ENCODE results near the gene GRB2.
"Not testable (repeated sequence)": the region's sequence is repeated elsewhere in the genome, so short reads cannot be mapped to it uniquely, and the experiment has no call there.

Gene GRB2

GRCh38 chr17:75353176-75353575 lies 52.3 kb downstream of the GRB2 start:
- no peak for DNase-seq

DNA sequence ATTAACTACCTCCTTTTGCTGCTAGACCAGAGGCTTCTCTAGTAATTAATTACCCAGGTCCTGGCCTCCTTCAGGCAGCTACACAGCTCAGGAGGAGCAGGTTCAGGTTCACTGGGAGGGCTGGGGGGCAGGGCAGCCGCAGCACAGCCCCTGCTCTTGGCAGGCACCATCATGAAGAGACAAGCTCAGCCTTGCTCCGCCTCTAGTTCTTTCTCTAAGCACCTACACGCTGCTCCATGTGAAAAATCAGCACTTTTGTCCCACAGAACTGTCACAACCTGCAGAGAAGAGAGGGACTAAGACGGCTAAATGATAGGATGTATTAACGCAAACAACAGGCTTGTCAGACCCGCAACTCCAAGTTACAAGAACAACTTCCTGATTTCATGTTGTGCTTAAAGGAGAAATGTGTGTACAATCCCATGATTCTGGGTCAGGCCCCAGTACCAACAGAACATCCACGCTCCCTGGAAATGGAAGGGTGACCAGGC lies 53.4 kb downstream of the GRB2 start:
- DNase-seq: peak in 9 of 56 donors; percentile 11 to 47 (median 19)

DNA sequence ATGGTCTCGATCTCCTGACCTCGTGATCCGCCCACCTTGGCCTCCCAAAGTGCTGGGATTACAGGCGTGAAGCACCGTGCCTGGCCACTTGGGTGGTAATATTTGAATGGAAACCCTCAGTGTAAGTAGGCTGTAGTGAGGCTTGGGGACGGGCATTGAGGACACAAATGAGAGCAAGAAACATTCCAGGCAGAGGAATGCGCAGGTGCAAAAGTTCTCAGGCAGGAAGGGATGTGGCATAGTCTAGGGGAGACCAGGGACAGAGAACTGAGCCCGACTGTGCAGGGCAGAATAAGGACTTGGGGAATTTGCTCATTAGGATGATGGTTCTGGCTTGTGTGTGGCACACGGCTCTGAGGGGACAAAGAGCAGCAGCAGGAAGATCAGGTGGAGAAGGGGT lies 54.8 kb downstream of the GRB2 start:
- DNase-seq: no peak

DNA sequence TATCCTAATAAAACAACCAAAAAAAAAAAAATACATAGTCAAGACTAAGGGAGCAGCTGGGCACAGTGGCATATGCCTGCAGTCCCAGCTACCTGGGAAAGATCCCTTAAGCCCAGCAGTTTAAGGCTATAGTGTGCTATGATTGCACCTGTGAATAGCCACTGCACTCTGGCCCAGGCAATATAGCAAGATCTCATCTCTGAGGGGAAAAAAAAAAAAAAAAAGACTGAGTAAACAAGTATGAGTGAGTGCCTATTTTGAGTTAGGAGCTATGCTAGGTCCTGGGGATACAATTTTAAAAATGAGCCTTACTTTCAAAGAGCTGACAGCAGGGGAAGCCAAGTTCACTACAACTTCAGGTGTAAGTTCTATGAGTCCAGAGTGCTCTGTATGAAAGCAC lies 55.4 kb downstream of the GRB2 start:
- DNase-seq: no peak

DNA sequence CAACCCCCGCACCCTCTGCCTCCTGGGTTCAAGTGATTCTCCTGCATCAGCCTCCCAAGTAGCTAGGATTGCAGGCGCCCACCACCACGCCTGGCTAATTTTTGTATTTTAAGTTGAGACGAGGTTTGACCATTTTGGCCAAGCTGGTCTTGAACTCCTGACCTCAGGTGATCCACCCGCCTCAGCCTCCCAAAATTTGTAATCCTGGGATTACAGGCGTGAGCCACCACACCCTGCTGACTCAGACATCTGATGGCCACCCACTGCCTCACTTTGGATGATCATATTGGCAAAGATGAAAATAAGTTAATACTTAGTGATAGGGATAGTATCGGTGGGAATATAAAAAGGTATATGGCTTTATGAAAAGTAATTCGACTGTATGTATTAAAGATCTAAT lies 55.9 kb downstream of the GRB2 start:
- DNase-seq: no peak

- DNase-seq: no peak
These were observed 57.0 kb downstream of the GRB2 start for GRCh38 chr17:75348386-75349012.

DNA sequence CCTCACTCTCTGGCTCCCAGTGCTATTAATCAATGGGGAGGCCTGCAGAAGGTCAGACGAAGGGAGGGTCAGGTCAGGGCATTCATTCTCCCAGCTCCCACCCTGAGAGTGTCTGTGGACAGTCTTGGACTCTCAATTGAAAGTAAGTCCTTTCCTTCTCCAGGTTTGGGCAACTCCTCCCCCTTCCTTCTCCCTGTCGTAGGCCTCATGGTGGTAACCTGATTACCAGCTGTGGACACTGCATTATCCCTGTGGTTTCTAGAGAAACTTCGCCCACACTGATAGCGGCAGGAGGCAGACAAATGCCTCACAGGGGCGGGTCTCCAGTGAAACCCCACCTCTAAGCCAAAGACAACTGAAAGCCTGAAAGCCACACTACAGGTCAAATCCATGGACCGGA lies 58.6 kb downstream of the GRB2 start:
- DNase-seq: no peak

DNA sequence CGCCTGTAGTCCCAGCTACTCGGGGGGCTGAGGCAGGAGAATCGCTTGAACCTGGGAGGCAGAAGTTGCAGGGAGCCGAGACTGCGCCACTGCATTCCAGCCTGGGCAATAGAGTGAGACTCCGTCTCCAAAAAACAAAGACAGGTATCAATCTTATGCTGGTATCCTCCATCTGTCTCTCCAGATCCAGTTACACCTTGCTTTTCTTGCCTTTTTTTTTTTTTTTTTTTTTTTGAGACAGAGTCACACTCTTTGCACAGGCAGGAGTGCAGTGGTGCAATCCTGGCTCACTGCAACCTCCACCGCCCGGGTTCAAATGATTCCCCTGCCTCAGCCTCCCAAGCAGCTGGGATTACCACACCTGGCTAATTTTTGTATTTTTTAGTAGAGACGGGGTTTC lies 59.1 kb downstream of the GRB2 start:
- not testable (repeated sequence) for DNase-seq

GRCh38 chr17:75345514-75346167 lies 59.8 kb downstream of the GRB2 start:
- DNase-seq: peak in 1 of 56 donors; percentile 10

GRCh38 chr17:75344666-75345065 lies 60.8 kb downstream of the GRB2 start:
- peak in 1 of 56 donors; percentile 33 for DNase-seq

- no peak for DNase-seq
These were observed 62.5 kb downstream of the GRB2 start for GRCh38 chr17:75342996-75343395.

- no peak for DNase-seq
These were observed 63.5 kb downstream of the GRB2 start for GRCh38 chr17:75341784-75342486.

GRCh38 chr17:75340631-75341030 lies 64.8 kb downstream of the GRB2 start:
- peak in 1 of 56 donors; percentile 6 for DNase-seq

DNA sequence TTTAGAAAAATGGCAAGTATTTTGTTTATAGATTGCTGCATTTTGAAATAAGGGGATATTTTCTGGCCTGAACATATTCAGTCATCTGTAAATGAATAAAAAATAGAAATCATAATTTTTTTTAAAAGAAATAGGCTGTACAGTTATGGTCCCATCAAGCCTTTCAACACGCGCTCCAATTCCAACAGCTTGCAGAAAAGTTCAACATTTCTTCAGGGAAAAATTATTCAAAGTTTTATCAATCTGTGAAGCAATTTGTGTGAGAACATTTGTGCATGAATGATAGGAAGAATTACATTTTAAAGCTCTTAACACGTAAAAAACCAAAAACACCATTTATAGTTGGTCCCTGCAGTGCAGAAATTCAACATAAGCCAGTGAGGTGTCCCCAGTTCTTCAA lies 65.5 kb downstream of the GRB2 start:
- no peak for DNase-seq

GRCh38 chr17:75338335-75338734 lies 67.1 kb downstream of the GRB2 start:
- no peak for DNase-seq

DNA sequence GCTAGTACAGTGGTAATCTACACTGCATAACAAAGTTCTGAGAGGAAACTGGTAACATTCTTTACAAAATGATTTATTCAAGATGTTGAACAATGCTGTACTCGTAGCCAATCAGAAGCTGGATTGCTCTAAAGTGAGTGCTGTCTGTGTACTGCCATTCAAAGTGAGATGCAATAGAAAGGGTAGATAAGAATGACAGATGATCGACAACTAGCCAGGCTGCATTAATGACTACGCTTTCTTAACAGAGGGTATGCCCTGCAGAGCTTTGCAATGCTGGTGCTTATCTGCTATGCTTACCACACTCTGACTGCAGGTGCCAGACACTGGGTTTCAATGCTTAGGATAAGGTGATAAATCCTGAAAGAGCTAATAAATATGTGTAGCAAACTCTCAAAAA lies 70.2 kb downstream of the GRB2 start:
- DNase-seq: no peak

GRCh38 chr17:75334723-75335122 lies 70.8 kb downstream of the GRB2 start:
- DNase-seq: no peak

DNA sequence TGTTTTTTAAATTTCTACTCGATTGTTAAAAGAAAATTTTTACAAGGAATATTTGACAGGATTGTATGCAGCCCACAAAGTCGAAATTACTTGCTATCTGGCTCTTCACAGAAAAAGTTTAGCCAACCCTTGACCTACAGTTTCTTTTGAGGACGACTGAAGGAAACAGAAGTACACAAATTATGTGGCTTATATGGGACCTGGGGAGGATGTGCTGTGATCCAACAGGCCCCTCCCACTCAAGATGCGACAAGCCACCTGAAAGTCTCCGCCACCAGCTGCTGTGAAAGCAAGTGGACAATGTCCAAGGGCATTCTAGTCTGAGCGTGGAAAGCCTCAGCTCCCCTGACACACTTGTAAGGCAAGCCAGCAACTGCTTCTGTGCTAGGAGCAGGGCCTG lies 73.8 kb downstream of the GRB2 start:
- no peak for DNase-seq

DNA sequence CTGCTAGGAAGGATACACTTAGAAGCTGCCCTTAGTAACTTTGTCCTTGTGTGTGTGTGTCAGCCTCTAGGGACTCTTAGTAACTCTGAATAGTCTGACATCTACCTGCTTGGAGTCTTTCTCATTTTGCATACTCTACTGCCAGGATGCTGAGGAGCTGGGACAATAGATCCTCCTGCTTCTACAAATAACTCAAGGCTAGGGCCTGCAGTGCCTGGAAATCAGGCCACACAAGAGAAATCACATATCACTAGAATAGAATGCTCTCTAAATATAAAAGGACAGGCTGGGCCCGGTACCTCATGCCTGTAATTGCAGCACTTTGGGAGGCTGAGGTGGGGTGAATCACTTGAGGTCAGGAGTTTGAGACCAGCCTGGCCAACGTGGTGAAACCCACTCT lies 77.7 kb downstream of the GRB2 start:
- DNase-seq: no peak

GRCh38 chr17:75326226-75326848 lies 79.1 kb downstream of the GRB2 start:
- DNase-seq: no peak

- DNase-seq: no peak
These were observed 79.7 kb downstream of the GRB2 start for GRCh38 chr17:75325827-75326225.

- no peak for DNase-seq
These were observed 80.1 kb downstream of the GRB2 start for GRCh38 chr17:75325348-75325747.

Data from amygdala (tissue), 56 donors.